HG02970 (cell line): ENCODE data around the gene C1D.
"Not testable (repeated sequence)": the region's sequence is repeated elsewhere in the genome, so short reads cannot be mapped to it uniquely, and the experiment has no call there.

Experiments used
- ATAC-seq: cut with Tn5 transposase; IDR thresholded peaks from one replicate; pipeline ENCODE4 v1.9.1; 2021; ENCODE audit warnings: mild to moderate bottlenecking, moderate library complexity, moderate number of reproducible peaks; ENCODE audit not compliant: unreplicated experiment, low FRiP score

C1D gene

DNA sequence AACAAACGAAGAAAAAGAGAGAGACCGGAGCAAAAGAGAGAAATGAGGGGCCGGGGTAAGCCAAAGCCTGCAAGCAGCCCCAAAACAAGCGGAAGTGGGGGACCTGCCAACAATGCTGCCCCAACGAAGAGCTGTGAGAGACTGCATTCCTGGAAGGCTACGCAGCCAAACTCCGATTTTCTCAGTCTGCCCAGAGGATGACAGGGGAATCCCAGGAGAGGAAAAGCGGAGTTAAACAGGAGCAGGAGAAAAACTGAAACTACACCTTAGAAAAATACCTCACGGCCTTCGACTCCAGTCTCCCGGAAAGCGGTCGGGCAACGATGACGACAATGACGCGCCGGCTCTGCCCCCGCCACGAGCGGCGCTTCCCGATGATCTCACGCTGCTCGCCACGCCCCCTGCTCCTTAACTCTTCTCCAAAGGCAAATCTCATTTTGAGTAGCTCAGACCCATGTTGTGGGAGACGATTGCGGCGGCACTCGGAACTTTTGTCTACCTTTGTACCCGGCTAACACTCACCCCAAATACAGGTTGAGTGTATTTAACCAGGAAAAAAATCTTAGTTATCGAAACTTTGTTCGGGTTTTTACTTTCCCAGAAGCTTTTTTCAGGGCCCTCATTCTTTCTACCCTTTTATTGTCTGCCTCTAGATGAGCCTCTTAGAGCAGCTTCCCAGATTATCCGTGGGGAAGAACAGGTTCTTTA lies at the start of gene C1D:
C1D (minus strand) TSS at position 325 of the 708 bp plus-strand sequence. CDS start 15,694 bp downstream, outside the sequence.
- ATAC-seq = peak; percentile 99

DNA sequence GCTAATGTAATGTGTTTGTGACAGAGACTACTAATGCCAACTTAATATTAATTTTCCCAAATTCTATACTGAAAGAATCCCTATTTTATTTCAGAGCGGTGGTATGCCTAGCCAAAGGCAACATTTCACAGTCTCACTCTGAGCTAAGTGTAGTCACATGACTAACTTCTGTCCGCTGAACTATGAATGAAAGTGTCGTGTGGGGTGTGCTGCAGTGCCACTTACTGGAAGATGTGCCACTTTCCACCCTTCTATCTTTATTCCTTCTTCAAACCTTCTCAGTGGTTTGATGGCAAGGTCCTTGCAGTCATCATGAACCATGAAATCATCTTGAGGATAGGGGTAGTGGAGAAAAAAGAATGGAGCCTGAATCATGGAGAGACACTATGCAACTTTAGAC lies 47.3 kb upstream of the C1D start:
- ATAC-seq = no peak

DNA sequence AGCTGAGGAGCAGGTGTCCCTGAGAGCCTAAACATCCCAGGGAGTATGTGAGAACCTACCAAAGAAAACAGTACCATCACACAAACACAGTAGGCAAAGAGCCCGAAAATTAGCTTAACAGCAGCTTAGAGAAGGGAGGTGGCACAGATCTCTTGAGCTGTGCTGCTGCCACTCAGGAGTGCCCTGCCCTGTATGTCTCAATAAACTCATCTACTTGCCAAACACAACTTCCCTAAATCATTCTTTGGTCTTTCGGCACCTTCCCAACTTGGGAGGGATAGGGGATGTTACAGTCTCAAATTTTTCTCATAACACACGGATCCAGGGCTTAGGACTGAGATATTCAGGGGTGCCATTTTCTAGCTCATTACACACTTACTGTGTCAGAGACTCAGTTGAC lies 45.3 kb upstream of the C1D start:
- ATAC-seq = no peak

DNA sequence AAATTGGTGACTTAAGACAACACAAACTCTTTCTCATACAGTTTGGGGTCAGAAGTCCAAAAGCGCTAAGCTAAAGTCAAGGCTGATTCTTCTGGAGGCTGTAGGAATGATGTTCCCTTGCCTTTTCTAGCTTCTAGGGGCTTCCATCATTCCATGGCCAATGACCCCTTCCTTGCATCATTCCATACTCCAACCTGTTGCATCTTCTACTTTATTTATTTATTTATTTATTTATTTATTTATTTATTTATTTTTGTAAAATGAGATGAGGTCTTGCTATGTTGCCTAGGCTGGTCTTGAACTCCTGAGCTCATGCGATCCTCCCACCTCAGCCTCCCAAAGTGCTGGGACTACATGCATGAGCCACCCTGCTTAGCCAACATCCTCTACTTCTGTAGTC lies 44.7 kb upstream of the C1D start:
- ATAC-seq = no peak

GRCh38 chr2:68104111-68104835 lies 41.5 kb upstream of the C1D start:
- no peak for ATAC-seq

- no peak for ATAC-seq
These were observed 40.9 kb upstream of the C1D start for GRCh38 chr2:68103709-68104055.

GRCh38 chr2:68103030-68103708 lies 40.4 kb upstream of the C1D start:
- no peak for ATAC-seq

DNA sequence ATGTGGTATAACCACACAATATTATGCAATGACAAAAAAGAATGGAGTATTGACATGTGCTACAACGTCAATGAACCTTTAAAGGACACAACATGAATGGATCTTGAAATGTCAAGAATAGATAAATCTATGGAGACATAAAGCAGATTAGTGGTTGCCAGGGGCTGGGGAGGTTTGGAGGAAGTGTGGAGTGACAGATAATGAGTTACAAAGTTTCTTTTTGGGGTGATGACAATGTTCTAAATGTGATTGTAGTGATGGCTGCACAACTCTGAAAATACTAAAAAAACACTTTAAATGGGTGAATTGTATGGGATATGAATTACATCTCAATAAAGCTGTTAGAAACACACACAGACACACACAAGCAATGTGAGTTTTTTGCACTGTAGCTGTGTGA lies 37.4 kb upstream of the C1D start:
- no peak for ATAC-seq

DNA sequence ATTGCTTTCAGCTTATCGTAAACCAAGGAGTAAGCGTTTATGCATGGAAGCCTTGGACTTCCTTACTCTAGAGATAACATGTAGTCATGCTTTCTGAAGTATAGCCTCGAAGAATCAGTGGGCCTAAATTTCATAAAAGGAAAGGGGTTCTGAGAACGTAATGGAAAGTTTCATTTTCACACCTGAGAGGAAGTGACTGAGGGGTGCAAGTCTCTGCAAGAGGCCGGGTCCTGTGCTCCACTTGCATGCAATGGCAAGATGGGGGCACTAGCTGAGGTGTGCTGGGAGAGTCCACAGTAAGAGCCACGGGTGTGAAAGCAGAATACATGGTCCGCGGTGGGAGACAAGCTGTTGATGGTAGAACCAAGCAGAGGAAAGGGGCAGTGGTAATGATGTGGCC lies 36.5 kb upstream of the C1D start:
- ATAC-seq = no peak

DNA sequence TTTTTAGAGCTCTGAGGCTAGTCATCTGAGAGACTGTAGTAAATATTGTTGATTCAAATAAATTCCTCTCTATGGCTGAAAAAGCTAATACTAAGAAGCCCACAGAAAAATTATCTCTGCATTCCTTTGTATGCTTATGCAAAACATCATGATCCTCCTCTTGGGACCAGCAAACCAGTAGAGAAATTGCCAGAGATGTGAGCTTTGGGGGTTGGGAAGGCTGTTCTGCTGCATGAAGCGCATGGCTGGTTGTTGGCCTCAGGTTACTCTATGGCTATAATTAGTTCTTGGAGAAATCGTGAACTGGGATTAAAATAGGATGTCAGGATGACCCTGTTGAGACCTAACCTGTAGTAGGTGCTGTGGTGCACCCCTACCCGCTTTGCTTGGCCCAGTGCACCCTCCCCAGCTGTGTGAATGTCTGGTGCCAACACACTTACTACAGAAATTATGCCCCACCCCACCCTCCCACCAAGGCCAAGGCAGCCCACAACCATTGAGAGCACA lies 35.5 kb upstream of the C1D start:
- no peak for ATAC-seq

DNA sequence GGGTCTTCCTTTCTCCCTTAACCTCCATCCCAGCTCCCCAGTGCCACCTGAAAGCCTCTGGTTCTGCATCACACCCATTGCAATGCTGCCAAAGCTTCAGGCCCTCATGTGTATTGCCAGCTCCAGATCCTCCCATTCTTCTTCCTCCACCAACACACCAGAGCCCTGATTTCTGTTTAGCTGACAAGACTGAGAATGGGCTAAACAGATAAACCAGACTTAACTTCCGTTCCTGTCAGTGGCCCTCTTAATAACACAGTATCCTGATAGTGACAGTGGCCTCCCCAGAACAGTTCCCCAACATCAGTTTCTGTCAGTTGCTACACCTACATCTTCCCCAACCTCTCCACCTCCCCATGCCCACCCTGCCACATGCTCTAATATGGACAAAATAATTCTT lies 31.3 kb upstream of the C1D start:
- ATAC-seq = no peak

GRCh38 chr2:68093634-68094033 lies 30.8 kb upstream of the C1D start:
- ATAC-seq = no peak

DNA sequence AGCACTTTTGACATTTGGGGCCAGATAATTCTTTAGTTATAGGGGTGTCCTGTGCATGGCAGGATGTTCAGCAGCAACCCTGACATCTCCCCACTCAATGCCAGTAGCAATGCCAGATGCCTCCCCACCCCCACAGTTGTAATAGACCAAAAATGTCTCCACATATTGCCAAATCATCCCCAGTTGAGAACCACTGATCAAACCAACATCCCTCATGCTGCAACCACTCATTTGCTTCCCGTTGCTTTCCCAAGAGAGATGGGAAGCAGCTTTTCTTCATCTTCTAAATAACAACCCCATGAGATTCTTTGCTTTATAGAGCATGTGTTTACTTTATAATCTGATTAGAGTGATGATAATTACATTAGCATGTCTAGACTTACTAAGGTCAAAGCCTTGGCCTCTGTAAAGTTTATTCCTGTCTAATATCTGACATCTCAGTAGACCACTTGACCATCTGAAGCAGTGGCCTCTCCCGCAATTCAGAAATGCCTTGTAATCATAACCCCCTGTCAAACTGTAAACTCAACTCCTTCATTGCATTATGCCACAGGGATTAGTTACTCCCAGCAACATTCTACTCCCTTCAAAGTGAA lies 28.7 kb upstream of the C1D start:
- no peak for ATAC-seq

DNA sequence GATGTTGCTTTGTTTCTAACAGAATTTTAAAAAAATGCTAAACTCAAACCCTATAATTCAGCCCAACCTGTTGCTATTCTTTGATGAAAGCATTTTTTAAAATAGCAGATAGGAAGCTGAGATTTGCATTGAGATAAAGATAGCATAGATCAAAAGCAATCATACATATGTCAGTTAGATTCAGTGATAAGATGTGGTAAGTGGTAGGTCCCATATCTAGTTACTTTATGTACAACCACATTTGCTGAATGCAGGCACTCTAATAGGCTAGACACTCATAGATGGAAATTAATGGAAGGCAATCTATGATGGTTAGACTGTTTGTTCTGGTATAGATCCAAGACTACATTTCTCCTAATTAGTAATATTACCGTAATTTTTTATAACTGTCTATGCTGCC lies 27.2 kb upstream of the C1D start:
- ATAC-seq = no peak

DNA sequence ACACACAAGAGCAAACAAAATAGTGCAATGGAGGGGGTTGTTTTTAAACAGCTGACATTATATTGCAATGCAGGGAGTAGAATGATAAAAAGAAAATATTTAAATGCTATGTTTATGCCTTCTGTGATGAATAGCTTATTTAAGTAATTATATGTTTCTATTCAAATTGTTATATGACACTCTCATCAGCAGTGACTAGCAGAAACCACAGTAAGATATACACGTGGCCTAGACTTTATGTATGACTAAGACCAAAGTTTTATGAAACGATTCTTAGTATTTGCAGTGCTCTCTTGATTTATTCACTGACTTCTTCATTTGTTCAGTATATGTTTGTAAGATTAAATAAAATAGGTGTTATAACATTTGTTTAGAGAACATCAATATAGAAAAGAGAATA lies 26.1 kb upstream of the C1D start:
- ATAC-seq = no peak

DNA sequence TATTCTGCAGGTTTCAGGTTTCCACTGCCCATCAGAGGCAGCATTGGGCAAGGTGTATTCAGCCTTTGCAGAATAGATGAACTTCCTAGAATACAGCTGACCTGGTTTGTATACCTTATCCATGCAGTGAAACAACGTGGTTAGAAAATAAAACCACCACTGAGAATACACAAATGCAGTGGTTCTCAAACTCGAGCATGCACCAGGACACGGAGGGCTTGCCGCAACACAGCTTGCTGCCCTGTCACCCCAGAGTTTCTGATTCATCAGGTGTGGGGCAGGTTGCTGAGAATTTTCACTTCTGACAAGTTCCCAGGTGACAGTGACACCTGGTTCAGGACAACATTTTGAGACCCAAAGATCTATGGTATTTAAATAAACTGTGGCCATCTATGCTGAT lies 23.4 kb upstream of the C1D start:
- ATAC-seq = no peak

DNA sequence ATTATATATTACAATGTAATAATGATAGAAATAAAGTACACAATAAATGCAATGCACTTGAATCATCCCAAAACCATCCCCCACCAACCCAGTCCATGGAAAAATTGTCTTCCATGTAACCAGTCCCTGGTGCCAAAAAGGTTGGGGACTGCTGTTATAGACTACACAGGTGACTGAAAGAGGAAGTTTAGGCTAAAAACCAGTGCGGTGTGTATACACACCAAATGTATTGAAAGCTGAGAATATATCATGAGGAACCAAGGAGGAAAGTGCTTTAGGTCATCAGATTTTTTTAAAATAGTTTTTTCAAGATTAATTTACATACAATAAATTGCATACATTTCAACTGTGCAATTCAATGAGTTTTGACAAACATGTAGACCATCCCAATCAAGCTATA lies 20.5 kb upstream of the C1D start:
- no peak for ATAC-seq

- no peak for ATAC-seq
These were observed 11.2 kb upstream of the C1D start for GRCh38 chr2:68074050-68074449.

DNA sequence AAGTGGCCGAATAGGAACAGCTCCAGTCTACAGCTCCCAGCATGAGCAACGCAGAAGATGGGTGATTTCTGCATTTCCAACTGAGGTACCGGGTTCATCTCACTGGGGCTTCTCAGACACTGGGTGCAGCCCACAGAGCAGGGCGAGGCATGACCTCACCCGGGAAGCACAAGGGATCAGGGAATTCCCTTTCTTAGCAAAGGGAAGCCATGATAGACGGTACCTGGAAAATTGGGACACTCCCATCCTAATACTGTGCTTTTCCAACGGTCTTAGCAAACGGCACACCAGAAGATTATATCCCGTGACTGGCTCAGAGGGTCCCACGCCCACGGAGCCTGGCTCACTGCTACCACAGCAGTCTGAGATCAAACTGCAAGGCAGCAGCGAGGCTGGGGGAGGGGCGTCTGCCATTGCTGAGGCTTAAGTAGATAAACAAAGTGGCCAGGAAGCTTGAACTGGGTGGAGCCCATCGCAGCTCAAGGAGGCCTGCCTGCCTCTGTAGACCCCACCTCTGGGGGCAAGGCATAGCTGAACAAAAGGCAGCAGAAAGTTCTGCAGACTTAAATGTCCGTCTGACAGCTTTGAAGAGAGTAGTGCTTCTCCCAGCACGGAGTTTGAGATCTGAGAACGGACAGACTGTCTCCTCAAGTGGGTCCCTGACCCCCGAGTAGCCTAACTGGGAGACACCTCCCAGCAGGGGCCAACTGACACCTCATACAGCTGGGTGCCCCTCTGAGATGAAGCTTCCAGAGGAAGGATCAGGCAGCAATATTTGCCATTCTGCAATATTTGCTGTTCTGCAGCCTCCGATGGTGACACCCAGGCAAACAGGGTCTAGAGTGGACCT lies 1.2 kb upstream of the C1D start:
- ATAC-seq = not testable (repeated sequence)

GRCh38 chr2:68060652-68061051 lies 2.2 kb downstream of the C1D start:
- no peak for ATAC-seq
